WERI-Rb-1 (cell line): Measurements from ENCODE around the gene TMEM200B.
"Not testable (repeated sequence)": the region's sequence is repeated elsewhere in the genome, so short reads cannot be mapped to it uniquely, and the experiment has no call there.

Experiments used
- DNase-seq: peaks from one replicate; pipeline ENCODE4 v3.0.0-alpha.2; 2020
- H3K27ac ChIP-seq: fragments of 250-450 bp; sonication (Bioruptor Pico); 2 replicates; pipeline ENCODE4 v1.5.1; 2020; ENCODE audit warnings: mild to moderate bottlenecking, moderate library complexity
- H3K27me3 ChIP-seq: fragments of 250-450 bp; sonication (Bioruptor Pico); 2 replicates; pipeline ENCODE4 v1.5.1; 2021; ENCODE audit warnings: mild to moderate bottlenecking, low read depth, moderate library complexity; ENCODE audit not compliant: insufficient read depth, severe bottlenecking
- H3K36me3 ChIP-seq: fragments of 250-450 bp; sonication (Bioruptor Pico); 2 replicates; pipeline ENCODE4 v1.5.1; 2020; ENCODE audit warnings: mild to moderate bottlenecking, moderate library complexity
- H3K4me3 ChIP-seq: 2 replicates; pipeline ENCODE4 v1.5.1; 2011; ENCODE audit warnings: low read depth, mild to moderate bottlenecking, control low read depth, low read length
- H3K9me3 ChIP-seq: fragments of 250-450 bp; sonication (Bioruptor Pico); 2 replicates; pipeline ENCODE4 v1.5.1; 2021; ENCODE audit warnings: mild to moderate bottlenecking, moderate library complexity; ENCODE audit not compliant: severe bottlenecking
- CTCF ChIP-seq: IDR thresholded peaks from 2 replicates; pipeline ENCODE4 v1.5.1; 2011; ENCODE audit warnings: low read depth, mild to moderate bottlenecking, control low read depth, inconsistent platforms, low read length

TMEM200B gene

DNA sequence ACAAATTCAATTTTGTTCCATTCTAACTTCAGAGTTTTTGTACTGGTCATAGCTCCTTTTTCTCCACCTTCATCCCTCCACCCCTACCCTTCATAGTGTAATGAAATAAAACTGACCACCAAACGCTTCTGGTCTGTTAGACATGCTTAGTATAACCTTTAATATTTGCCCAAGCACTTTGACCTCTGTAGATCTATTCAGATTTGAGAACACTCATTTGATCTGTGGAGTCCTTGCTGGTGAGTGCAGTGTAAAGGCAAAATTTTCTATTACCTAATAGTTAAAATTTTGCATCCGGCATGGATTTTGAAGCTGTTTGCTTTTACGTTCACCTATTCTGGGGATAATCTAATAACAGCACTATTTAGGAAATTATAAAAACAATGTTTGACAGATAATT, 41.2 kb downstream of the TMEM200B start:
- no peak for TF ChIP-seq CTCF
- Histone ChIP-seq H3K9me3 (no peaks in the 10 kb centered on the region), H3K27ac (no peak overlapping the region), H3K4me3 (no peak overlapping the region), H3K36me3 (peaks cover 3% of the 10 kb centered on the region; the same call in 1 of the 2 replicates), H3K27me3 (no peaks in the 10 kb centered on the region)
- DNase-seq = no peak

- Histone ChIP-seq H3K27me3 (no peaks in the 10 kb centered on the region), H3K27ac (no peak overlapping the region), H3K36me3 (peaks cover 3% of the 10 kb centered on the region; the same call in 1 of the 2 replicates), H3K4me3 (no peak overlapping the region), H3K9me3 (no peaks in the 10 kb centered on the region)
- no peak for DNase-seq
- no peak for TF ChIP-seq CTCF
Measured at GRCh38 chr1:29081201-29081600, 42.5 kb downstream of the TMEM200B start.

DNA sequence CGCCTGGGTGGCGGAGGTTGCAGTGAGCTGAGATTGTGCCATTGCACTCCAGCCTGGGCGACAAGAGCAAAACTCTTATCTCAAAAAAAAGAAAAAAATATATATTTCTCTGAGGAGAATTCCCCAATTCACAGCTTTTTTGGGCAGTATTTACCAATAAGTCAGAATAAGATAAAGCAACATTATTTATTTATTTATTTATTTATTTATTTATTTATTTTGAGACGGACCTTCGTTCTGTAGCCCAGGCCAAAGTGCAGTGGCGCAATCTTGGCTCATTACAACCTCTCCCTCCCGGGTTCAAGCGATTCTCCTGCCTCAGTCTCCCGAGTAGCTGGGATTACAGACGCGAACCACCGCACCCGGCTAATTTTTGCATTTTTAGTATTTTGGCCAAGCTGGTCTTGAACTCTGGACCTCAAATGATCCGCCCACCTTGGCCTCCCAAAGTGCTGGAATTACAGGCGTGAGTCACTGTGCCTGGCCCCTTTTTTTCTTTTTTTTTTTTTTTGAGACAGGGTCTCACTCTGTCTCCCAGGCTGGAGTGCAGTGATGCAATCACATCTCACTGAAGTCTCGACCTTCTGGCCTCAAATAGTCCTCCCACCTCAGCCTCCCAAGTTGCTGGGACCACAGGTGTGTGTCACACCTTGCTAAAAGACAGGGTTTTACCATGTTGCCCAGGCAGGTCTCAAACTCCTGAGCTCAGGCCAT, 43.6 kb downstream of the TMEM200B start:
- not testable (repeated sequence) for DNase-seq, H3K4me3 ChIP-seq, H3K27ac ChIP-seq, H3K9me3 ChIP-seq, H3K36me3 ChIP-seq, H3K27me3 ChIP-seq

GRCh38 chr1:29077155-29077554, 46.5 kb downstream of the TMEM200B start:
- H3K27ac ChIP-seq = no peak overlapping the region
- no peak overlapping the region for H3K4me3 ChIP-seq
- H3K27me3 ChIP-seq = no peaks in the 10 kb centered on the region
- no peaks in the 10 kb centered on the region for H3K9me3 ChIP-seq
- TF ChIP-seq CTCF = no peak
- no peak for DNase-seq
- peaks cover 7% of the 10 kb centered on the region for H3K36me3 ChIP-seq
